ENCODE data around the gene SLC12A1. TPM values are rescaled to one million over a fixed set of nuclear protein-coding genes. Genes with fewer than 3 reads are reported as not detected.
"Not testable (repeated sequence)": the region's sequence is repeated elsewhere in the genome, so short reads cannot be mapped to it uniquely, and the experiment has no call there.

The SLC12A1 gene
- total RNA-seq, 1 donor from 2014 or later: not detected

DNA sequence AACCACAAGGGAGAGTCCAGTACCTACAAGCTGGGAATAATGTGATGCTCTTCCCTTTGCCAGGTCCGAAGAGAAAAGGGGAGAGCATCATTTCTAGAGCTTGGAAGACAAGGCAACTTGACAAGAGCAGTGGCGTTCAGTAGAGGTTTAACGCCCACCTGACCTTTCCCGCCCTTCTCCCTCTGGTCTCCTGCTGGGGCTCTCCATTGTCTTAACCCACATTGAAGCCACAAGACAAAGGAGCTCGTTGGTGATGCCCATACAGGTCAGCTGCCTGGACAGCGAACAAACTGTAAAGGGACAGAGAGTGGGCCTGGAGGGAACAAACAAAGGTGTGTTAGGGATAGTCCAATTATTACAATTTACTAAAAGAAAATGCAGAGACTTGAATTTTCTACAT, 112.0 kb downstream of the SLC12A1 start:
- DNase-seq (ENCODE audit: low spot score): no peak
- H3K27me3 Mint-ChIP-seq (ENCODE audit: low read depth): no peaks in the 10 kb centered on the region
- peaks cover 4% of the 10 kb centered on the region for H3K36me3 Mint-ChIP-seq (ENCODE audit: low read depth)
- TF ChIP-seq, protein P1, sequence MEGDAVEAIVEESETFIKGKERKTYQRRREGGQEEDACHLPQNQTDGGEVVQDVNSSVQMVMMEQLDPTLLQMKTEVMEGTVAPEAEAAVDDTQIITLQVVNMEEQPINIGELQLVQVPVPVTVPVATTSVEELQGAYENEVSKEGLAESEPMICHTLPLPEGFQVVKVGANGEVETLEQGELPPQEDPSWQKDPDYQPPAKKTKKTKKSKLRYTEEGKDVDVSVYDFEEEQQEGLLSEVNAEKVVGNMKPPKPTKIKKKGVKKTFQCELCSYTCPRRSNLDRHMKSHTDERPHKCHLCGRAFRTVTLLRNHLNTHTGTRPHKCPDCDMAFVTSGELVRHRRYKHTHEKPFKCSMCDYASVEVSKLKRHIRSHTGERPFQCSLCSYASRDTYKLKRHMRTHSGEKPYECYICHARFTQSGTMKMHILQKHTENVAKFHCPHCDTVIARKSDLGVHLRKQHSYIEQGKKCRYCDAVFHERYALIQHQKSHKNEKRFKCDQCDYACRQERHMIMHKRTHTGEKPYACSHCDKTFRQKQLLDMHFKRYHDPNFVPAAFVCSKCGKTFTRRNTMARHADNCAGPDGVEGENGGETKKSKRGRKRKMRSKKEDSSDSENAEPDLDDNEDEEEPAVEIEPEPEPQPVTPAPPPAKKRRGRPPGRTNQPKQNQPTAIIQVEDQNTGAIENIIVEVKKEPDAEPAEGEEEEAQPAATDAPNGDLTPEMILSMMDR (IDR thresholded peaks at IDR 0.05): no peak
- H3K4me3 Mint-ChIP-seq (ENCODE audit: unreplicated experiment): no peak overlapping the region
- H3K9me3 Mint-ChIP-seq (ENCODE audit: low read depth): peaks cover 5% of the 10 kb centered on the region
- no peaks in the 10 kb centered on the region for H3K4me1 Mint-ChIP-seq (ENCODE audit: low read depth)
- no peak overlapping the region for H3K27ac Mint-ChIP-seq (ENCODE audit: unreplicated experiment)

DNA sequence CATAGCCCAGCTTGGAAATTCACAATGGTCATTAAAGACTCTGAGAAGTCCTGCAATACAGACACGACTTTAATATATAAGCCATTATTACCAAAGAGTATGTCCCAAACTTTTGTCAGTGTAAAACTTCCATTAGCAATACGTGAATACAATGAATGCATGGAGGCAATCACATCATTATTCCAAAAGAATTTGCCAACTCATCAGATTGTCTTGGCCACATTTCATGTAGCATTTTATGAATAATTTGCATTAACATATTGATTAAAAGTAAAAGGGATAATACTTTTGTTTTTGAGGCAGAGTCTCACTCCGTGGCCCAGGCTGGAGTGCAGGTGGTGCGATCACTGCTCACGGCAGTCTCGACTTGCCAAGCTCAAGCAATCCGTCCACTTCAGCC, 117.2 kb downstream of the SLC12A1 start:
- no peak for DNase-seq (ENCODE audit: low spot score)
- H3K4me1 Mint-ChIP-seq (ENCODE audit: low read depth): no peaks in the 10 kb centered on the region
- H3K27ac Mint-ChIP-seq (ENCODE audit: unreplicated experiment): no peak overlapping the region
- no peaks in the 10 kb centered on the region for H3K36me3 Mint-ChIP-seq (ENCODE audit: low read depth)
- TF ChIP-seq, protein P1 (IDR thresholded peaks at IDR 0.05): no peak
- no peaks in the 10 kb centered on the region for H3K27me3 Mint-ChIP-seq (ENCODE audit: low read depth)
- no peaks in the 10 kb centered on the region for H3K9me3 Mint-ChIP-seq (ENCODE audit: low read depth)
- H3K4me3 Mint-ChIP-seq (ENCODE audit: unreplicated experiment): no peak overlapping the region

DNA sequence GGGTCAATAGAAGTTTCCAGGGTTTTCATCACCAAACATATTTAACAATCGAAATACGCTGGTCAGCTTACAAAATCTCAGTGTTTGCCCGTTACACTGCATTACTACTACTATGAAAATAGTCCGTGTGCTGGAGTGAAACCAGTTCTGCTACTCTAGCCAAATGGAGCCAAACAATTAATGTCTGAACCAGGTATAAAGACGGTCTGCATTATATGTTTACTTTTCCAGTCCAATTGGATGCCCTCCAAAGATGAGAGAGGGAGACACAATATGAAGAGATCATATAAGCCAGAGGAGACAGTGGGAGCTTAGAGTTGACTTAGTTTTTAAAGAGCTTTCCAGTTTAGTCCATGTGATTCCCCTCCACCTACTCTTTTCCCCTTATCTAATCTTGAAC, 118.8 kb downstream of the SLC12A1 start:
- Mint-ChIP-seq H3K36me3 (ENCODE audit: low read depth) (no peaks in the 10 kb centered on the region), H3K27me3 (ENCODE audit: low read depth) (no peaks in the 10 kb centered on the region), H3K4me1 (ENCODE audit: low read depth) (peaks cover 3% of the 10 kb centered on the region), H3K27ac (ENCODE audit: unreplicated experiment) (no peak overlapping the region), H3K9me3 (ENCODE audit: low read depth) (no peaks in the 10 kb centered on the region), H3K4me3 (ENCODE audit: unreplicated experiment) (no peak overlapping the region)
- TF ChIP-seq, protein P1 (IDR thresholded peaks at IDR 0.05): no peak
- DNase-seq (ENCODE audit: low spot score): no peak

DNA sequence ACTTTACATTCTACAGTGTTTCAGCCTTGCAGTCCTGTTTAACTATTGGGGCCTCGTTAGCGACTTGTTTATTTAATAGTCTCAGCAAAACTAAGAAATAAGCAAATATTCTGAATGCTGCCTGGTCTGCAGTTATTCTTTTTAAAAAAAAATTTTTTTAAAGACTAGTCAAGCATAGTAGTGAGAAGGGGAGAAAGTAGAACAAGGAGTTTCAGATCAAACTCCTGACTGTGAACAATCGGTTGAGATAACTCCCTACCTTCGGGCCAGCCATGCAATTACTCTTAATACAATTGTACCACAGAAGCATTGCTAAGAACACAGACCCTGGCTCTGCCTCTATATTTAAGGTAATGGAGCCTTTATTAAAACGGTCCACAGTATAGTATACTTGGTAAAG, 119.3 kb downstream of the SLC12A1 start:
- Mint-ChIP-seq H3K36me3 (ENCODE audit: low read depth) (no peaks in the 10 kb centered on the region), H3K9me3 (ENCODE audit: low read depth) (no peaks in the 10 kb centered on the region), H3K27ac (ENCODE audit: unreplicated experiment) (no peak overlapping the region), H3K27me3 (ENCODE audit: low read depth) (no peaks in the 10 kb centered on the region), H3K4me1 (ENCODE audit: low read depth) (peaks cover 8% of the 10 kb centered on the region), H3K4me3 (ENCODE audit: unreplicated experiment) (no peak overlapping the region)
- TF ChIP-seq, protein P1 (IDR thresholded peaks at IDR 0.05): no peak
- no peak for DNase-seq (ENCODE audit: low spot score)

DNA sequence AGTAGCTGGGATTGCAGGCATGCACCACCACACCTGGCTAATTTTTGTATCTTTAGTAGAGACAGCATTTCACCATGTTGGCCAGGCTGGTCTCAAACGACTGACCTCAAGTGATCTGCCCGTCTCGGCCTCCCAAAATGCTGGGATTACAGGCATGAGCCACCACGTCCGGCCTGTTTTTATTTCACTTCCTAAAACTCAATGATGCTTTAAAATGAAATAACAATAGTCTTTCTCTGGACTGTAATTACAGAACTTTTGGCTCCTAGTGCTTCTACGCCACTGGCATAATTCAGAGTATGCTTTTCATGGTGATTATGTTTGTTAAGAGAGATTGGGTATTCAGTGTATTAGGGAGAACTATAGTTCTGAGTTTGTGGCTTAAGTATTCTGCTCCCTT, 120.1 kb downstream of the SLC12A1 start:
- not testable (repeated sequence) for DNase-seq (ENCODE audit: low spot score); H3K4me3 Mint-ChIP-seq (ENCODE audit: unreplicated experiment); H3K36me3 Mint-ChIP-seq (ENCODE audit: low read depth); H3K9me3 Mint-ChIP-seq (ENCODE audit: low read depth); H3K27ac Mint-ChIP-seq (ENCODE audit: unreplicated experiment); H3K4me1 Mint-ChIP-seq (ENCODE audit: low read depth); H3K27me3 Mint-ChIP-seq (ENCODE audit: low read depth)

DNA sequence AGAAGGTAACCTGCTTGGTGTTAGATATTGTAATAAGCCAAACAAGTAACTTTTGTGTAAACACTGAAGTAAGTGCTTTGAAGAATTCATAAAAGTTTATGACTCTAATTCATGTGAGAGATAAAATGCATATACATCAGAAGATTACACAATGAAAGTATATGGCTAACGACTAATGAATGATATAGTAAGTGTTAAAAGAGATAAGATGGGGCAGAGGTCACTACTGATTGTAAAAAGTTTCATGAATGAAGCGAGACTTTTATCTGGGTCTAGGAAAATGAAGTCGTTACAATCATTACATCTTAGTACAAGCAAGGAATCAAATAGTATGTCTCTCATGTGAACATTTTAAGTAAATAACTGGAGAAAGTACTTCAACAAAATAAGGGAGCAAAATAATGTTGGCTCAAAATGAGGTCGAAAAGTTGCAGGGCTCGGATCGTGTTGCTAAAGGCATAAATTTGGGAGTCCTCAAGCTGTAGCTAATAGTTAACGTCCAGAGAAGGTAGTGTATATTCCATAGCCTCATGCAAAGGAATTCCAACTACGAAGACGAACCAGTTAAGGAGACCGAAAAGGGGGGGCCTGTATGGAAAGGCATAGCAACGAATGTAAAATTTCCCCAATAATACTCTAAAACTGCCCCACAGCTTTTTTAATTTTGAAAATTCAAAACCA, 124.1 kb downstream of the SLC12A1 start:
- Mint-ChIP-seq H3K27ac (ENCODE audit: unreplicated experiment) (peak overlapping the region; percentile 97), H3K4me1 (ENCODE audit: low read depth) (peaks cover 27% of the 10 kb centered on the region), H3K27me3 (ENCODE audit: low read depth) (no peaks in the 10 kb centered on the region), H3K9me3 (ENCODE audit: low read depth) (no peaks in the 10 kb centered on the region), H3K36me3 (ENCODE audit: low read depth) (peaks cover 4% of the 10 kb centered on the region), H3K4me3 (ENCODE audit: unreplicated experiment) (peak overlapping the region; percentile 99)
- TF ChIP-seq, protein P1 (IDR thresholded peaks at IDR 0.05): no peak
- no peak for DNase-seq (ENCODE audit: low spot score)

Measured in chondrocyte (in vitro differentiated cells).